GM10266 (cell line): ENCODE results near the gene RBFOX1.

Experiments
- DNase-seq: peaks from one replicate; pipeline ENCODE4 v3.0.0; 2012; ENCODE audit errors: extremely low spot score
- CTCF ChIP-seq: IDR thresholded peaks from 2 replicates; pipeline ENCODE4 v1.5.1; 2012; ENCODE audit warnings: mild to moderate bottlenecking, low read depth; ENCODE audit not compliant: control insufficient read depth, insufficient read depth; ENCODE audit errors: missing control alignments

The RBFOX1 gene

GRCh38 chr16:7675628-7676027 is 343.0 kb downstream of the RBFOX1 start:
- no peak for TF ChIP-seq CTCF
- DNase-seq = no peak

GRCh38 chr16:7680296-7680695 is 347.7 kb downstream of the RBFOX1 start:
- DNase-seq = no peak
- TF ChIP-seq CTCF = no peak

- no peak for DNase-seq
- TF ChIP-seq CTCF = no peak
Observed at GRCh38 chr16:7688811-7689210, 356.2 kb downstream of the RBFOX1 start.

- TF ChIP-seq CTCF = no peak
- DNase-seq = no peak
Observed at GRCh38 chr16:7689234-7689633, 356.6 kb downstream of the RBFOX1 start.

- TF ChIP-seq CTCF = no peak
- no peak for DNase-seq
Observed at GRCh38 chr16:7691533-7691932, 358.9 kb downstream of the RBFOX1 start.

- no peak for DNase-seq
- no peak for TF ChIP-seq CTCF
Observed at GRCh38 chr16:7703672-7704071, 371.0 kb downstream of the RBFOX1 start.

- TF ChIP-seq CTCF = no peak
- no peak for DNase-seq
Observed at GRCh38 chr16:7705885-7706284, 373.2 kb downstream of the RBFOX1 start.
